Erythroblast (primary cell): ENCODE data around the gene HMOX2.

Experiments
- DNase-seq, 2 experiments: peaks; one replicate each; lab custom pipeline; 2025; lab: John Stamatoyannopoulos, UW
- GATA1 ChIP-seq: IDR thresholded peaks from 2 replicates; pipeline ENCODE4 v1.6.1; 2011; ENCODE audit warnings: low read depth, mild to moderate bottlenecking, control low read depth, low read length, moderate library complexity
- POLR2A ChIP-seq: IDR thresholded peaks from 2 replicates; pipeline ENCODE4 v1.6.1; 2011; ENCODE audit warnings: mild to moderate bottlenecking, low read length

HMOX2 gene

DNA sequence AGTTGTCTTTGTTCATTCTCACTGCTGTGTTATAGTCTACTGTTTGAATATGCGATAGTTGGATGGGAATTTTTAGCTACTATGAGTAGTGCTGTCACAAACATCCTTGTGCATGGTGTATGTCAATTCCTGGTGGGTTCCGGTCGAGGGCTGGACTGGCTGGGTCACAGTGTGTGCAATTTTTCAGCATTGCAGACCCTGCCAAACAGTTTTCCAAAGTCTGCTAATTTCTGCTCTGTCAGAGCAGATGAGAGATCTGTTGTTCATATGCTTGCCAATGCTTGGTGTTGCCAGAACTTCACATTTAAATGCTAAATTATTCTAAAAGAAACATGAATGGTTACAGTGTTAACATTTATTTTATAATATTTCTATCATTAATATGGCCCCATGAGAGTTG lies 76.3 kb downstream of the HMOX2 start:
- TF ChIP-seq POLR2A (no peak), GATA1 (no peak)
- DNase-seq = no peak

GRCh38 chr16:4556112-4556511 lies 79.9 kb downstream of the HMOX2 start, which contains the start of gene C16orf96:
C16orf96 (plus strand) TSS chr16:4556340; CDS start chr16:4556490, 150 bp downstream.
- TF ChIP-seq GATA1 = no peak
- TF ChIP-seq POLR2A = no peak
- DNase-seq = no peak

DNA sequence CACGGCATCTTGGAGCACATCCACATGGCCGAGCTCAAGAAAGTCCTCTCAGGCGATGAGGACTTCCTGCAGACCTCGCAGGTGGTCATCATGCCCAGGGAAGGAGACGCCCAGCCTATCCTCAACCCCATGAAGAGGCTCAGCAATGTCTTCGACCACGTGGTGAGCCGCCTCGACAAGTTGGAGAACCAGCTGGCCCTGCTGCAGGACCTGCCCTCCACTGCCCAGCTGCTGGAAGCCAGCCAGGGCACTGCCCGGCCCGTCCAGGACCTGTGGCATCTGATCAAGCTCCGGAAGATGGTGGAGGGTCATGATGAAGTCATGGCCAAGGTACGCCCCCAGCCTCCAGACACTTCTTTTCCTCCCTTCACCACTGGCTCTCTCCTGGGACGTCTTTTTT lies 80.4 kb downstream of the HMOX2 start:
- TF ChIP-seq POLR2A (no peak), GATA1 (no peak)
- DNase-seq = no peak

- no peak for TF ChIP-seq POLR2A
- TF ChIP-seq GATA1 = no peak
- no peak for DNase-seq
Observed at GRCh38 chr16:4557973-4558372, 81.8 kb downstream of the HMOX2 start.
